H1 (cell line): ENCODE data around the gene DENND4A.

Source experiments
- CEBPB ChIP-seq: IDR thresholded peaks from 2 replicates; pipeline ENCODE4 v1.6.1; 2012; ENCODE audit warnings: low read depth, low read length
- CHD2 ChIP-seq: IDR thresholded peaks from 2 replicates; pipeline ENCODE4 v1.6.1; 2012; ENCODE audit warnings: low read length, improper control_type of control experiment
- CTCF ChIP-seq, 3 experiments: IDR thresholded peaks; 1 replicate in 2 of 3; 2 replicates in 1 of 3; pipeline versions ENCODE4 v1.5.1 to v1.6.1; 2011; ENCODE audit warnings: low read length in 3 of 3, mild to moderate bottlenecking in 3 of 3, inconsistent platforms in 2 of 3, low read depth in 1 of 3, moderate library complexity in 1 of 3; ENCODE audit not compliant: insufficient read depth in 1 of 3; ENCODE audit errors: control extremely low read depth in 1 of 3
- EGR1 ChIP-seq: IDR thresholded peaks from 2 replicates; pipeline ENCODE4 v1.6.1; 2011; ENCODE audit warnings: low read depth, low read length, borderline replicate concordance
- EZH2 ChIP-seq: fragments of 200-600 bp; sonication (generic); IDR thresholded peaks from 2 replicates; pipeline ENCODE4 v1.7.1; 2012; ENCODE audit warnings: low read depth, mild to moderate bottlenecking, moderate library complexity, low read length, inconsistent platforms; ENCODE audit not compliant: severe bottlenecking
- GTF2F1 ChIP-seq: IDR thresholded peaks from 2 replicates; pipeline ENCODE4 v1.6.1; 2012; ENCODE audit warnings: low read depth, low read length, improper control_type of control experiment, borderline replicate concordance
- HDAC2 ChIP-seq, 2 experiments: fragments of 300-600 bp in 1 of 2; sonication (generic) in 1 of 2; IDR thresholded peaks; 2 replicates each; pipeline ENCODE4 v1.6.1; 2011 to 2012; ENCODE audit warnings: low read depth in 2 of 2, low read length in 2 of 2, mild to moderate bottlenecking in 2 of 2, moderate library complexity in 2 of 2, borderline replicate concordance in 1 of 2, inconsistent platforms in 1 of 2
- JUN ChIP-seq: IDR thresholded peaks from 2 replicates; pipeline ENCODE4 v1.6.1; 2011; ENCODE audit warnings: low read depth, mild to moderate bottlenecking, improper control_type of control experiment, low read length
- SUZ12 ChIP-seq: fragments of 200-600 bp; sonication (generic); IDR thresholded peaks from 2 replicates; pipeline ENCODE4 v1.6.1; 2012; ENCODE audit warnings: mild to moderate bottlenecking, inconsistent platforms, low read length, moderate library complexity, mixed read lengths
- TAF1 ChIP-seq: IDR thresholded peaks from 2 replicates; pipeline ENCODE4 v1.6.1; 2011; ENCODE audit warnings: mild to moderate bottlenecking, low read depth, low read length
- TF ChIP-seq, protein P1 (sequence below): IDR thresholded peaks from 2 replicates; pipeline ENCODE4 v1.6.1; 2012; ENCODE audit warnings: inconsistent platforms
- TF ChIP-seq, protein P2 (sequence below): IDR thresholded peaks from 2 replicates; pipeline ENCODE4 v1.6.1; 2012; ENCODE audit warnings: low read length, inconsistent platforms

GRCh38 chr15:65762914-65763787, 28.9 kb downstream of the DENND4A start:
- TF ChIP-seq CEBPB = no peak
- TF ChIP-seq CTCF (IDR thresholded peaks at IDR 0.05; ENCODE audit: control extremely low read depth in 1 of 3, insufficient read depth in 1 of 3, low read depth in 1 of 3, low read length in 3 of 3) = no peak
- no peak for TF ChIP-seq GTF2F1
- no peak for TF ChIP-seq HDAC2 (IDR thresholded peaks at IDR 0.05; ENCODE audit: borderline replicate concordance in 1 of 2, low read depth in 2 of 2, low read length in 2 of 2)
- TF ChIP-seq, protein P1, sequence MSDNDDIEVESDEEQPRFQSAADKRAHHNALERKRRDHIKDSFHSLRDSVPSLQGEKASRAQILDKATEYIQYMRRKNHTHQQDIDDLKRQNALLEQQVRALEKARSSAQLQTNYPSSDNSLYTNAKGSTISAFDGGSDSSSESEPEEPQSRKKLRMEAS = no peak
- TF ChIP-seq EGR1 = no peak
- no peak for TF ChIP-seq JUN
- no peak for TF ChIP-seq SUZ12
- TF ChIP-seq TAF1 = no peak
- TF ChIP-seq CHD2 = no peak
- TF ChIP-seq, protein P2, sequence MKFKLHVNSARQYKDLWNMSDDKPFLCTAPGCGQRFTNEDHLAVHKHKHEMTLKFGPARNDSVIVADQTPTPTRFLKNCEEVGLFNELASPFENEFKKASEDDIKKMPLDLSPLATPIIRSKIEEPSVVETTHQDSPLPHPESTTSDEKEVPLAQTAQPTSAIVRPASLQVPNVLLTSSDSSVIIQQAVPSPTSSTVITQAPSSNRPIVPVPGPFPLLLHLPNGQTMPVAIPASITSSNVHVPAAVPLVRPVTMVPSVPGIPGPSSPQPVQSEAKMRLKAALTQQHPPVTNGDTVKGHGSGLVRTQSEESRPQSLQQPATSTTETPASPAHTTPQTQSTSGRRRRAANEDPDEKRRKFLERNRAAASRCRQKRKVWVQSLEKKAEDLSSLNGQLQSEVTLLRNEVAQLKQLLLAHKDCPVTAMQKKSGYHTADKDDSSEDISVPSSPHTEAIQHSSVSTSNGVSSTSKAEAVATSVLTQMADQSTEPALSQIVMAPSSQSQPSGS = no peak
- TF ChIP-seq EZH2 = no peak
